ENCODE data around the gene UIMC1. TPM values are rescaled to one million over a fixed set of nuclear protein-coding genes. Genes with fewer than 3 reads are reported as not detected.
"Not testable (repeated sequence)": the region's sequence is repeated elsewhere in the genome, so short reads cannot be mapped to it uniquely, and the experiment has no call there.

Gene UIMC1
- total RNA-seq, 5 donors from 2014 or later (not counting 1 experiment from before 2014, with no cell fraction given): 50.0 to 70.3 (median 56.7) TPM

- H3K9me3 Mint-ChIP-seq; H3K4me3 ChIP-seq (ENCODE audit: control insufficient read depth in 1 of 2, extremely low read depth in 1 of 2, low read length in 1 of 2); H3K9me3 ChIP-seq; ATAC-seq (replicated peaks in 1 of 4); H3K4me3 Mint-ChIP-seq; POLR2A ChIA-PET; CTCF ChIA-PET; DNase-seq; H3K27me3 Mint-ChIP-seq; H3K27ac ChIP-seq (ENCODE audit: low read length); H3K27ac Mint-ChIP-seq; H3K27me3 ChIP-seq (replicated peaks in 1 of 2; ENCODE audit: control insufficient read depth in 2 of 2, extremely low read depth in 1 of 2, insufficient read depth in 2 of 2, low read length in 1 of 2): not testable (repeated sequence)
- Mint-ChIP-seq H3K4me1 (peaks cover 32 to 40% (median 37%) of the 10 kb centered on the region in 3 donors), H3K36me3 (peaks cover 14% of the 10 kb centered on the region)
- peaks cover 7 to 30% of the 10 kb centered on the region in 2 experiments for H3K4me1 ChIP-seq (ENCODE audit: control insufficient read depth in 1 of 2, extremely low read depth in 1 of 2, insufficient read depth in 2 of 2, low read length in 2 of 2)
- WGBS (ENCODE audit: insufficient coverage): 99% methylated on average over 25 of the region's 28 CpGs
- H3K36me3 ChIP-seq (ENCODE audit: control insufficient read depth in 2 of 2, extremely low read depth in 1 of 2, insufficient read depth in 1 of 2, low read length in 1 of 2): peaks cover 3 to 28% of the 10 kb centered on the region in 2 donors
Measured at GRCh38 chr5:176984176-176984575, 22.4 kb downstream of the UIMC1 start.

DNA sequence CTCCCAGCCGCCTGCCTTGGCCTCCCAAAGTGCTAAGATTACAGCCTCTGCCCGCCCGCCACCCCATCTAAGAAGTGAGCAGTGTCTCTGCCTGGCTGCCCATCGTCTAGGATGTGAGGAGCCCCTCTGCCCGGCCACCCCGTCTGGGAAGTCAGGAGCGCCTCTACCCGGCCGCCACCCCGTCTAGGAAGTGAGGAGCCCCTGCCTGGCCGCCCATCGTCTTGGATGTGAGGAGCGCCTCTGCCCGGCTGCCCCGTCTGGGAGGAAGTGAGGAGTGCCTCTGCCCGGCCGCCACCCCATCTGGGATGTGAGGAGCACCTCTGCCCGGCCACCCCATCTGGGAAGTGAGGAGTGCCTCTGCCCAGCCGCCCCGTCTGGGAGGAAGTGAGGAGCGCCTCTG, 23.0 kb downstream of the UIMC1 start:
- Mint-ChIP-seq H3K4me1 (peaks cover 26 to 38% (median 32%) of the 10 kb centered on the region in 3 donors), H3K36me3 (peaks cover 19% of the 10 kb centered on the region)
- H3K4me3 Mint-ChIP-seq; DNase-seq; POLR2A ChIA-PET; H3K9me3 Mint-ChIP-seq; H3K27ac ChIP-seq (ENCODE audit: low read length); CTCF ChIA-PET; H3K4me3 ChIP-seq (ENCODE audit: control insufficient read depth in 1 of 2, extremely low read depth in 1 of 2, low read length in 1 of 2); H3K9me3 ChIP-seq; H3K27me3 ChIP-seq (replicated peaks in 1 of 2; ENCODE audit: control insufficient read depth in 2 of 2, extremely low read depth in 1 of 2, insufficient read depth in 2 of 2, low read length in 1 of 2); H3K27me3 Mint-ChIP-seq; H3K27ac Mint-ChIP-seq; ATAC-seq (replicated peaks in 1 of 4): not testable (repeated sequence)
- Histone ChIP-seq H3K4me1 (ENCODE audit: control insufficient read depth in 1 of 2, extremely low read depth in 1 of 2, insufficient read depth in 2 of 2, low read length in 2 of 2) (peaks cover 7 to 30% of the 10 kb centered on the region in 2 experiments), H3K36me3 (ENCODE audit: control insufficient read depth in 2 of 2, extremely low read depth in 1 of 2, insufficient read depth in 1 of 2, low read length in 1 of 2) (peaks cover 3 to 30% of the 10 kb centered on the region in 2 donors)
- 94% methylated on average over 15 of the region's 21 CpGs for WGBS (ENCODE audit: insufficient coverage)

- H3K27me3 Mint-ChIP-seq; H3K9me3 ChIP-seq; POLR2A ChIA-PET; DNase-seq; H3K4me3 ChIP-seq (ENCODE audit: control insufficient read depth in 1 of 2, extremely low read depth in 1 of 2, low read length in 1 of 2); H3K27me3 ChIP-seq (replicated peaks in 1 of 2; ENCODE audit: control insufficient read depth in 2 of 2, extremely low read depth in 1 of 2, insufficient read depth in 2 of 2, low read length in 1 of 2); H3K4me3 Mint-ChIP-seq; CTCF ChIA-PET; H3K9me3 Mint-ChIP-seq; ATAC-seq (replicated peaks in 1 of 4); H3K27ac Mint-ChIP-seq; H3K27ac ChIP-seq (ENCODE audit: low read length): not testable (repeated sequence)
- 80% methylated on average over 5 of the region's 13 CpGs for WGBS (ENCODE audit: insufficient coverage)
- Mint-ChIP-seq H3K36me3 (peaks cover 19% of the 10 kb centered on the region), H3K4me1 (peaks cover 21 to 34% (median 29%) of the 10 kb centered on the region in 3 donors)
- peaks cover 7 to 30% of the 10 kb centered on the region in 2 experiments for H3K4me1 ChIP-seq (ENCODE audit: control insufficient read depth in 1 of 2, extremely low read depth in 1 of 2, insufficient read depth in 2 of 2, low read length in 2 of 2)
- peaks cover 3 to 30% of the 10 kb centered on the region in 2 donors for H3K36me3 ChIP-seq (ENCODE audit: control insufficient read depth in 2 of 2, extremely low read depth in 1 of 2, insufficient read depth in 1 of 2, low read length in 1 of 2)
Measured at GRCh38 chr5:176983112-176983511, 23.5 kb downstream of the UIMC1 start.

GRCh38 chr5:176980818-176981217, 25.8 kb downstream of the UIMC1 start:
- WGBS (ENCODE audit: insufficient coverage): no CpG with 5 or more reads among the region's 7 CpGs
- Mint-ChIP-seq H3K9me3 (no peaks in the 10 kb centered on the region), H3K36me3 (peaks cover 23% of the 10 kb centered on the region), H3K27ac (no peak overlapping the region), H3K27me3 (no peaks in the 10 kb centered on the region), H3K4me1 (peaks cover 12 to 20% (median 15%) of the 10 kb centered on the region in 3 donors), H3K4me3 (no peak overlapping the region)
- peaks cover 3 to 30% of the 10 kb centered on the region in 2 donors for H3K36me3 ChIP-seq (ENCODE audit: control insufficient read depth in 2 of 2, extremely low read depth in 1 of 2, insufficient read depth in 1 of 2, low read length in 1 of 2)
- H3K9me3 ChIP-seq: no peaks in the 10 kb centered on the region
- no peak for ATAC-seq (replicated peaks in 1 of 4)
- peaks cover 1 to 9% of the 10 kb centered on the region in 2 experiments for H3K4me1 ChIP-seq (ENCODE audit: control insufficient read depth in 1 of 2, extremely low read depth in 1 of 2, insufficient read depth in 2 of 2, low read length in 2 of 2)
- DNase-seq: no peak
- CTCF ChIA-PET: no interaction called here
- POLR2A ChIA-PET: no interaction called here
- H3K4me3 ChIP-seq (ENCODE audit: control insufficient read depth in 1 of 2, extremely low read depth in 1 of 2, low read length in 1 of 2): no peak overlapping the region
- H3K27me3 ChIP-seq (replicated peaks in 1 of 2; ENCODE audit: control insufficient read depth in 2 of 2, extremely low read depth in 1 of 2, insufficient read depth in 2 of 2, low read length in 1 of 2): no peaks in the 10 kb centered on the region
- H3K27ac ChIP-seq (ENCODE audit: low read length): no peak overlapping the region

DNA sequence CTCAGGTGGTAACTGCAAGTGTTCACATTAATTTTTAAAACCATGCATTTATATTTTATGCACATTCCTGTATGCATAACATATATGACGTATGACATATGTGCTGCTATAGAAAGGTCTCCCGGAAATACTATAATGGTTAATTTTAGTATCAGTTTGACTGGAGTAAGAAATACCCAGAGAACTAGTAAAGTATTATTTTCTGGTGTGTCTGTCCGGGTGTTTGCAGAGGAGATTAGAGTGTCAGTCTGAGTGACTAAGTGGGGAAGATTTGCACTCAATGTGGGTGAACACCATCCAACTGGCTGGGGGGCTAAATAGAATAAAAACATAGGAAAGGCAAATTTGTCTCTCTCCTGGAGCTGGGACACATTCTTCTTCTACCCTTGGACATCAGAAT, 26.9 kb downstream of the UIMC1 start:
- H3K27me3 Mint-ChIP-seq: no peaks in the 10 kb centered on the region
- no peaks in the 10 kb centered on the region for H3K9me3 Mint-ChIP-seq
- Histone ChIP-seq H3K4me3 (ENCODE audit: control insufficient read depth in 1 of 2, extremely low read depth in 1 of 2, low read length in 1 of 2) (no peak overlapping the region), H3K27ac (ENCODE audit: low read length) (no peak overlapping the region), H3K27me3 (replicated peaks in 1 of 2; ENCODE audit: control insufficient read depth in 2 of 2, extremely low read depth in 1 of 2, insufficient read depth in 2 of 2, low read length in 1 of 2) (no peaks in the 10 kb centered on the region), H3K36me3 (ENCODE audit: control insufficient read depth in 2 of 2, extremely low read depth in 1 of 2, insufficient read depth in 1 of 2, low read length in 1 of 2) (peaks cover 3 to 38% of the 10 kb centered on the region in 2 donors), H3K9me3 (no peaks in the 10 kb centered on the region), H3K4me1 (ENCODE audit: control insufficient read depth in 1 of 2, extremely low read depth in 1 of 2, insufficient read depth in 2 of 2, low read length in 2 of 2) (no peaks in the 10 kb centered on the region)
- DNase-seq (no peak), ATAC-seq (replicated peaks in 1 of 4) (no peak)
- H3K4me1 Mint-ChIP-seq: peaks cover 5 to 12% (median 11%) of the 10 kb centered on the region in 3 donors
- ChIA-PET CTCF (no interaction called here), POLR2A (no interaction called here)
- WGBS (ENCODE audit: insufficient coverage): 25% methylated on average over 1 of the region's 3 CpGs
- no peak overlapping the region for H3K4me3 Mint-ChIP-seq
- no peak overlapping the region for H3K27ac Mint-ChIP-seq
- peaks cover 29% of the 10 kb centered on the region for H3K36me3 Mint-ChIP-seq

- ChIA-PET CTCF (interaction anchor here in 1 of 2 donors (0.6 to 1.0 kb wide), 2 partner anchors 27 to 305 kb away, joined by 6 read pairs; no protein-coding TSS in a partner anchor), POLR2A (no interaction called here)
- Histone ChIP-seq H3K27ac (ENCODE audit: low read length) (no peak overlapping the region), H3K4me1 (ENCODE audit: control insufficient read depth in 1 of 2, extremely low read depth in 1 of 2, insufficient read depth in 2 of 2, low read length in 2 of 2) (no peaks in the 10 kb centered on the region), H3K9me3 (no peaks in the 10 kb centered on the region), H3K27me3 (replicated peaks in 1 of 2; ENCODE audit: control insufficient read depth in 2 of 2, extremely low read depth in 1 of 2, insufficient read depth in 2 of 2, low read length in 1 of 2) (no peaks in the 10 kb centered on the region), H3K4me3 (ENCODE audit: control insufficient read depth in 1 of 2, extremely low read depth in 1 of 2, low read length in 1 of 2) (no peak overlapping the region), H3K36me3 (ENCODE audit: control insufficient read depth in 2 of 2, extremely low read depth in 1 of 2, insufficient read depth in 1 of 2, low read length in 1 of 2) (peaks cover 0 to 32% of the 10 kb centered on the region in 2 donors)
- no peak overlapping the region for H3K27ac Mint-ChIP-seq
- ATAC-seq (replicated peaks in 1 of 4) (no peak), DNase-seq (no peak)
- H3K27me3 Mint-ChIP-seq: no peaks in the 10 kb centered on the region
- H3K4me3 Mint-ChIP-seq: no peak overlapping the region
- no peaks in the 10 kb centered on the region for H3K9me3 Mint-ChIP-seq
- no CpG with 5 or more reads among the region's 1 CpG for WGBS (ENCODE audit: insufficient coverage)
- H3K36me3 Mint-ChIP-seq: peaks cover 41% of the 10 kb centered on the region
- H3K4me1 Mint-ChIP-seq: no peaks in the 10 kb centered on the region
Measured at GRCh38 chr5:176965633-176966032, 40.9 kb downstream of the UIMC1 start.
